Naive thymus-derived CD4-positive, alpha-beta T cell (primary cell): ENCODE measurements around the gene AP1B1. TPM values are rescaled to one million over a fixed set of nuclear protein-coding genes. Genes with fewer than 3 reads are reported as not detected.
A peak's percentile ranks its signal among the peaks of the same experiment; 100 is the strongest.
"Not testable (repeated sequence)": the region's sequence is repeated elsewhere in the genome, so short reads cannot be mapped to it uniquely, and the experiment has no call there.

Experiments
- ATAC-seq: fragments of 150-1000 bp; cut with Tn5 transposase; 2 replicates; pipeline ENCODE4 v1.10.0; 2021; ENCODE audit warnings: mild to moderate bottlenecking, moderate library complexity
- CTCF ChIA-PET: fragments of 350-600 bp; sonication (Branson Sonifier 250); formaldehyde crosslinking; loops from one replicate; lab custom pipeline; 2021; ENCODE audit warnings: antibody characterized with exemption; lab: Charles Lee
- POLR2A ChIA-PET: fragments of 350-600 bp; sonication (Branson Sonifier 250); formaldehyde crosslinking; loops from one replicate; lab custom pipeline; 2021; ENCODE audit warnings: antibody characterized with exemption, inconsistent platforms; lab: Charles Lee
- DNase-seq, 9 donors: peaks; one replicate each; pipeline versions ENCODE4 v3.0.0 to v3.0.0-alpha.2; 2020 to 2022; ENCODE audit warnings: mixed read lengths in 1 of 9
- H3K27ac ChIP-seq: one replicate; pipeline ENCODE4 v1.7.0; 2013; ENCODE audit warnings: mild to moderate bottlenecking, low read depth, low read length, moderate library complexity
- H3K27me3 ChIP-seq, 2 donors: one replicate each; pipeline ENCODE4 v1.7.0; 2013; ENCODE audit warnings: low read length in 2 of 2, mild to moderate bottlenecking in 2 of 2, moderate library complexity in 2 of 2; ENCODE audit not compliant: control insufficient read depth in 2 of 2, insufficient read depth in 2 of 2
- H3K36me3 ChIP-seq, 3 experiments: 1 replicate in 2 of 3; 2 replicates in 1 of 3; pipeline ENCODE4 v1.7.0; 2013; ENCODE audit warnings: low read length in 3 of 3, mild to moderate bottlenecking in 3 of 3, moderate library complexity in 1 of 3; ENCODE audit not compliant: insufficient read depth in 3 of 3, control insufficient read depth in 2 of 3
- H3K4me1 ChIP-seq, 2 donors: one replicate each; pipeline ENCODE4 v1.7.0; 2013; ENCODE audit warnings: low read length in 2 of 2, mild to moderate bottlenecking in 2 of 2, moderate library complexity in 1 of 2; ENCODE audit not compliant: control insufficient read depth in 2 of 2, insufficient read depth in 2 of 2
- H3K4me3 ChIP-seq: 2 replicates; pipeline ENCODE4 v1.7.0; 2013; ENCODE audit warnings: mild to moderate bottlenecking, low read length
- H3K9me3 ChIP-seq, 3 experiments: 1 replicate in 2 of 3; 2 replicates in 1 of 3; pipeline ENCODE4 v1.7.0; 2013; ENCODE audit warnings: low read length in 3 of 3; ENCODE audit not compliant: control insufficient read depth in 2 of 3
- H3K27ac Mint-ChIP-seq, 9 donors: one replicate each; pipeline ENCODE4 v1.8.0; 2020 to 2022; ENCODE audit warnings: mixed read lengths in 9 of 9, mild to moderate bottlenecking in 8 of 9, moderate library complexity in 5 of 9, inconsistent platforms in 2 of 9
- H3K27me3 Mint-ChIP-seq, 5 donors: one replicate each; pipeline ENCODE4 v1.8.0; 2021 to 2022; ENCODE audit warnings: mixed read lengths in 5 of 5, mild to moderate bottlenecking in 1 of 5
- H3K36me3 Mint-ChIP-seq, 5 donors: one replicate each; pipeline ENCODE4 v1.8.0; 2020 to 2022; ENCODE audit warnings: mixed read lengths in 5 of 5, mild to moderate bottlenecking in 3 of 5, inconsistent platforms in 1 of 5
- H3K4me1 Mint-ChIP-seq, 7 donors: one replicate each; pipeline ENCODE4 v1.8.0; 2020 to 2022; ENCODE audit warnings: mixed read lengths in 7 of 7, mild to moderate bottlenecking in 3 of 7, inconsistent platforms in 1 of 7
- H3K4me3 Mint-ChIP-seq, 10 donors: one replicate each; pipeline ENCODE4 v1.8.0; 2020 to 2022; ENCODE audit warnings: mild to moderate bottlenecking in 10 of 10, mixed read lengths in 10 of 10, moderate library complexity in 6 of 10, inconsistent platforms in 2 of 10
- H3K9me3 Mint-ChIP-seq, 11 donors: one replicate each; pipeline ENCODE4 v1.8.0; 2020 to 2022; ENCODE audit warnings: mixed read lengths in 11 of 11, mild to moderate bottlenecking in 4 of 11, inconsistent platforms in 1 of 11, moderate library complexity in 1 of 11
- intact Hi-C, 2 donors: fragments of 100-400 bp; cut with micrococcal nuclease; formaldehyde crosslinking; loops; one replicate each; pipeline ENCODE4 v1.15.1; 2023
- polyA plus RNA-seq, 2 donors: library from polyadenylated mRNA; unstranded; fragments of 300-500 nt; fragmentation: Illumina TruSeq; gene quantifications; one replicate each; pipeline ENCODE4 v1.2.3, GENCODE V29; 2021
- total RNA-seq, 6 experiments: library from RNA in 5 of 6; stranded (reverse) in 5 of 6; gene quantifications; 1 replicate in 5 of 6; 2 replicates in 1 of 6; pipeline ENCODE4 v1.2.3 and lab custom pipeline; 2021 to 2026

The AP1B1 gene
- total and polyA plus RNA-seq, 7 experiments from 2014 or later: 15.0 to 77.7 (median 38.9) TPM

- peak overlapping the region in 1 of 9 donors; percentile 74 for H3K27ac Mint-ChIP-seq
- Histone ChIP-seq H3K27ac (no peak overlapping the region), H3K27me3 (no peaks in the 10 kb centered on the region), H3K36me3 (no peaks in the 10 kb centered on the region), H3K4me1 (no peaks in the 10 kb centered on the region), H3K9me3 (no peaks in the 10 kb centered on the region), H3K4me3 (no peak overlapping the region)
- no peaks in the 10 kb centered on the region for H3K36me3 Mint-ChIP-seq
- intact Hi-C loops: no loop called here
- peaks cover 0 to 1% (median 0%) of the 10 kb centered on the region in 11 donors for H3K9me3 Mint-ChIP-seq
- ChIA-PET POLR2A (no interaction called here), CTCF (no interaction called here)
- no peaks in the 10 kb centered on the region for H3K4me1 Mint-ChIP-seq
- no peak overlapping the region for H3K4me3 Mint-ChIP-seq
- ATAC-seq (no peak), DNase-seq (no peak)
- peaks cover 4 to 33% (median 7%) of the 10 kb centered on the region in 5 donors for H3K27me3 Mint-ChIP-seq
Measured at GRCh38 chr22:29426476-29426875, 38.1 kb upstream of the AP1B1 start.

GRCh38 chr22:29418704-29419103, 30.3 kb upstream of the AP1B1 start:
- POLR2A ChIA-PET, H3K4me1 ChIP-seq, H3K36me3 ChIP-seq, ATAC-seq, H3K27me3 ChIP-seq, DNase-seq, H3K4me3 Mint-ChIP-seq, H3K9me3 ChIP-seq, CTCF ChIA-PET, H3K27ac ChIP-seq, H3K4me3 ChIP-seq, H3K36me3 Mint-ChIP-seq, H3K27me3 Mint-ChIP-seq, H3K9me3 Mint-ChIP-seq: not testable (repeated sequence)
- intact Hi-C loops: loop anchor here (5.0 to 10.0 kb wide), 3 partner anchors 111 to 346 kb away; partner anchors contain the start of genes EWSR1 (in 1 of the 2), GAS2L1 (in 1 of the 2), RHBDD3 (in 1 of the 2) and UQCR10 (in 1 of the 2)
- Mint-ChIP-seq H3K27ac (peak overlapping the region in 1 of 9 donors; percentile 34), H3K4me1 (peaks cover 9 to 26% (median 22%) of the 10 kb centered on the region in 7 donors)

GRCh38 chr22:29414951-29415591, 26.7 kb upstream of the AP1B1 start:
- H3K4me1 Mint-ChIP-seq: peaks cover 15 to 41% (median 26%) of the 10 kb centered on the region in 7 donors
- not testable (repeated sequence) for H3K4me1 ChIP-seq, H3K36me3 Mint-ChIP-seq, H3K9me3 Mint-ChIP-seq, H3K36me3 ChIP-seq, H3K9me3 ChIP-seq, H3K27me3 Mint-ChIP-seq, H3K27me3 ChIP-seq
- ChIA-PET CTCF (interaction anchor here (0.6 kb wide), 1 partner anchor 841 kb away, joined by 4 read pairs; no protein-coding TSS in a partner anchor), POLR2A (interaction anchor here (0.6 to 1.0 kb wide), 4 partner anchors 16 to 862 kb away, joined by 3 read pairs; no protein-coding TSS in a partner anchor)
- intact Hi-C loops: loop anchor here (1.0 to 10.0 kb wide), 5 partner anchors 20 to 350 kb away; partner anchors contain the start of genes AP1B1 (in 2 of the 2), EWSR1 (in 1 of the 2), GAS2L1 (in 1 of the 2) and RHBDD3 (in 1 of the 2)
- H3K27ac Mint-ChIP-seq: peak overlapping the region; percentile 95 to 100 (median 98)
- peak; percentile 84 for ATAC-seq
- peak overlapping the region; percentile 80 to 99 (median 94) for H3K4me3 Mint-ChIP-seq
- H3K4me3 ChIP-seq: peak overlapping the region; percentile 76
- peak in 8 of 9 donors; percentile 54 to 75 (median 70) for DNase-seq
- H3K27ac ChIP-seq: peak overlapping the region; percentile 73

GRCh38 chr22:29412772-29413171, 24.4 kb upstream of the AP1B1 start:
- H3K27me3 ChIP-seq, H3K4me3 ChIP-seq, CTCF ChIA-PET, H3K36me3 Mint-ChIP-seq, H3K36me3 ChIP-seq, H3K4me3 Mint-ChIP-seq, H3K27ac ChIP-seq, H3K4me1 ChIP-seq, POLR2A ChIA-PET, H3K27me3 Mint-ChIP-seq, H3K9me3 ChIP-seq, H3K27ac Mint-ChIP-seq, H3K9me3 Mint-ChIP-seq: not testable (repeated sequence)
- intact Hi-C loops: loop anchor here in 1 of 2 donors (10.0 kb wide), 2 partner anchors 148 to 352 kb away; partner anchors contain the start of genes EWSR1, RHBDD3, UQCR10 and ZMAT5
- DNase-seq: peak in 3 of 9 donors; percentile 10 to 17 (median 11)
- peaks cover 15 to 50% (median 26%) of the 10 kb centered on the region in 7 donors for H3K4me1 Mint-ChIP-seq
- peak; percentile 69 for ATAC-seq

GRCh38 chr22:29411569-29412211, 23.3 kb upstream of the AP1B1 start:
- H3K4me1 ChIP-seq, H3K36me3 ChIP-seq, H3K27me3 Mint-ChIP-seq, POLR2A ChIA-PET, H3K4me3 ChIP-seq, H3K4me3 Mint-ChIP-seq, H3K9me3 ChIP-seq, H3K36me3 Mint-ChIP-seq, DNase-seq, H3K27me3 ChIP-seq, H3K9me3 Mint-ChIP-seq, H3K27ac ChIP-seq, ATAC-seq: not testable (repeated sequence)
- intact Hi-C loops: loop anchor here in 1 of 2 donors (10.0 kb wide), 2 partner anchors 147 to 353 kb away; partner anchors contain the start of genes EWSR1, RHBDD3, UQCR10 and ZMAT5
- Mint-ChIP-seq H3K4me1 (peaks cover 15 to 49% (median 26%) of the 10 kb centered on the region in 7 donors), H3K27ac (peak overlapping the region in 2 of 9 donors; percentile 58 to 67)
- CTCF ChIA-PET: interaction anchor here (0.6 kb wide), 1 partner anchor 64 kb away, joined by 4 read pairs; no protein-coding TSS in a partner anchor

GRCh38 chr22:29408940-29409339, 20.6 kb upstream of the AP1B1 start:
- Histone ChIP-seq H3K27ac (no peak overlapping the region), H3K9me3 (no peaks in the 10 kb centered on the region), H3K4me1 (no peaks in the 10 kb centered on the region), H3K36me3 (no peaks in the 10 kb centered on the region), H3K27me3 (no peaks in the 10 kb centered on the region), H3K4me3 (no peak overlapping the region)
- H3K27ac Mint-ChIP-seq: no peak overlapping the region
- H3K9me3 Mint-ChIP-seq: no peaks in the 10 kb centered on the region
- ChIA-PET POLR2A (no interaction called here), CTCF (no interaction called here)
- H3K4me3 Mint-ChIP-seq: no peak overlapping the region
- H3K4me1 Mint-ChIP-seq: peaks cover under 1 to 29% (median 6%) of the 10 kb centered on the region in 7 donors
- DNase-seq: no peak
- ATAC-seq: no peak
- intact Hi-C loops: no loop called here
- peaks cover 0 to 6% (median 0%) of the 10 kb centered on the region in 5 donors for H3K27me3 Mint-ChIP-seq
- H3K36me3 Mint-ChIP-seq: no peaks in the 10 kb centered on the region
